Stomach smooth muscle (tissue), 2 donors: ENCODE measurements around the gene SIN3B.

Source experiments
- H3K27ac ChIP-seq: one replicate; pipeline ENCODE4 v1.7.0; 2013; ENCODE audit warnings: mild to moderate bottlenecking, low read length, inconsistent platforms
- H3K27me3 ChIP-seq, 2 donors: one replicate each; pipeline ENCODE4 v1.7.0; 2013; ENCODE audit warnings: low read length in 2 of 2; ENCODE audit not compliant: insufficient read depth in 2 of 2, control insufficient read depth in 1 of 2
- H3K36me3 ChIP-seq, 2 donors: one replicate each; pipeline ENCODE4 v1.7.0; 2013; ENCODE audit warnings: low read length in 2 of 2; ENCODE audit not compliant: control insufficient read depth in 2 of 2, insufficient read depth in 2 of 2
- H3K4me1 ChIP-seq: one replicate; pipeline ENCODE4 v1.7.0; 2013; ENCODE audit warnings: low read length; ENCODE audit not compliant: control insufficient read depth, insufficient read depth
- H3K4me3 ChIP-seq, 2 donors: one replicate each; pipeline ENCODE4 v1.7.0; 2013; ENCODE audit warnings: low read length in 2 of 2
- H3K9ac ChIP-seq, 2 donors: one replicate each; pipeline ENCODE4 v1.7.0; 2013; ENCODE audit warnings: low read length in 2 of 2, mild to moderate bottlenecking in 1 of 2
- H3K9me3 ChIP-seq, 2 donors: one replicate each; pipeline ENCODE4 v1.7.0; 2013; ENCODE audit warnings: low read length in 2 of 2; ENCODE audit not compliant: control insufficient read depth in 2 of 2
- donor health status: healthy.
- donor health status: Pancreatic carcinoma.

SIN3B gene

DNA sequence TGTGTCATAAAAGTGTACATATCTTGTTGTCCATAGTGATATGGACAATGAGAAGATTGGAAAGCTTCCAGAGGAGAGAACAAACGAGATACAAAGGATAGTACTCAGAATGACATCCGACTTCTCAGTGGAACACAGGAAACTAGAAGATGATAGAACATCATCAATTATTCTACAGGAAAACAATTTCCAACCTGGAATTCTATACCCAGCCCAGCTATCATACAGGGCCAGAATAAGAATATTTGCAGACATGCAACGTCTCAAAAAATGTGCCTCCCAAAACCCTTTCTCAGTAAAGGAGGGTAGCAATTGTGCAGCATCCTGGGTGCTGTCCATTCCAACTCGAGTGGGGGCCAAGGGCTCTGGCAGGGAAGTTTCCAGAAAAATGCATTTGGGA, 83.6 kb downstream of the SIN3B start:
- H3K27me3 ChIP-seq, result no peaks in the 10 kb centered on the region
- H3K27ac ChIP-seq, result no peak overlapping the region
- H3K9ac ChIP-seq, result no peak overlapping the region
- no peaks in the 10 kb centered on the region for H3K4me1 ChIP-seq
- peaks cover 7 to 33% of the 10 kb centered on the region in 2 donors for H3K9me3 ChIP-seq
- no peaks in the 10 kb centered on the region for H3K36me3 ChIP-seq
- no peak overlapping the region for H3K4me3 ChIP-seq

DNA sequence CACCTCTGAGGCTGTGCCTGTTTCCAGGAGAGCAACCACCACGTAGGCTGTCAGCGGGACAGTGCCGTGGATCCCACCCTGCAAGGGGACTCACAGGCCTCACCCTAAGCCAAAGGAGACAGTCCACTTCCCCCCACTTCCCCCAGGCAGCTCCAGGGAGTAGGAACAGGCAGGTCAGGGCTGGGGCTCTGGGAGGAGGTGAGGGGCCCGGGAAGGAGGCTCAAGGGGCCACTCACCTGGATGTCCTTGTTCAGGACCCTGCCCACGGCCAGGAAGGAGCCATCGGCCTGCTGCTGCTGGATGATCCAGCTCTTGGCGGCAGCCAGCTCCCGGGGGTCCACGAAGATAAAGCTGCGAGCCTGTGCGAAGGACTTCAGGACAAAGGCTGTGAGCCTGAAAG, 85.2 kb downstream of the SIN3B start:
- H3K36me3 ChIP-seq, result no peaks in the 10 kb centered on the region
- H3K27ac ChIP-seq, result no peak overlapping the region
- no peaks in the 10 kb centered on the region for H3K4me1 ChIP-seq
- H3K9me3 ChIP-seq, result peaks cover 11 to 35% of the 10 kb centered on the region in 2 donors
- no peak overlapping the region for H3K4me3 ChIP-seq
- no peak overlapping the region for H3K9ac ChIP-seq
- H3K27me3 ChIP-seq, result no peaks in the 10 kb centered on the region

DNA sequence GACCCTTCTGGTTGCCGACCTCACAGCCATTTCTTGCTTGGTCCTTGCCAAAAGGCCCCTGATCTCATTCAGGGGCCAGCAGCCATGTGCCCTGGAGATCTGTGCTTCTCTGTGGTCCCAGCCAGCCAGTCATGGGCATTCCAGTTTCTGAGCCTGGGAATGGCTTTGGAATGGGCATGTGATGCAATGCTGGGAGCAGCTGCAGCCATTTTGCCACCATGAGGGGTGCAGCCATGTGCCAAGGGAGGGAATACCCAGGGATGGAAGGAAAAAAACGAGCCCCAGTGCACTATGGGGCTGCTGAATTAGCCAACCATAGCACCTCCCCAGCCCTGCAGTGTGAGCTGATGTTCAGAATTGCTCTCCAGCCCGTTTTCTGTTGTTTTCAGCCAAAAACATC, 85.9 kb downstream of the SIN3B start:
- Histone ChIP-seq H3K9me3 (peaks cover 15 to 40% of the 10 kb centered on the region in 2 donors), H3K27me3 (no peaks in the 10 kb centered on the region), H3K4me3 (no peak overlapping the region), H3K27ac (no peak overlapping the region), H3K4me1 (no peaks in the 10 kb centered on the region), H3K36me3 (no peaks in the 10 kb centered on the region), H3K9ac (no peak overlapping the region)

DNA sequence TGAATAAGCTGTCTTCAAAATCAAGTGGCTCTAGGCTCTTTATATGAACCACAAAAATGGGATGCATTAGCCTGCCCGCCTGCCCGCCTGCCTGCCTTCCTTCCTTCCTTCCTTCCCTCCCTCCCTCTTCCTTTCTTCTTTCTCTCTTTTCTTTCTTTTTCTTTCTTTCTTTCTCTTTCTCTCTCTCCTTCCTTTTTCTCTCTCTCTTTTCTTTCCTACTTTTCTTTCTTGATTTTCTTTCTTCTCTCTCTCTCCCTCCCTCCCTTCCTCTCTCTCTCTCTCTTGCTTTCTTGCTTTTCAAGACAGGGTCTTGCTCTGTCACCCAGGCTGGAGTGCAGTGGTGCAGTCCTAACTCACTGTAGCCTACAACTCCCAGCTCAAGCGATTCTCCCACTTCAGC, 86.5 kb downstream of the SIN3B start:
- Histone ChIP-seq H3K4me3 (no peak overlapping the region), H3K27ac (no peak overlapping the region), H3K9me3 (peaks cover 15 to 40% of the 10 kb centered on the region in 2 donors), H3K9ac (no peak overlapping the region), H3K4me1 (no peaks in the 10 kb centered on the region), H3K27me3 (no peaks in the 10 kb centered on the region), H3K36me3 (no peaks in the 10 kb centered on the region)

DNA sequence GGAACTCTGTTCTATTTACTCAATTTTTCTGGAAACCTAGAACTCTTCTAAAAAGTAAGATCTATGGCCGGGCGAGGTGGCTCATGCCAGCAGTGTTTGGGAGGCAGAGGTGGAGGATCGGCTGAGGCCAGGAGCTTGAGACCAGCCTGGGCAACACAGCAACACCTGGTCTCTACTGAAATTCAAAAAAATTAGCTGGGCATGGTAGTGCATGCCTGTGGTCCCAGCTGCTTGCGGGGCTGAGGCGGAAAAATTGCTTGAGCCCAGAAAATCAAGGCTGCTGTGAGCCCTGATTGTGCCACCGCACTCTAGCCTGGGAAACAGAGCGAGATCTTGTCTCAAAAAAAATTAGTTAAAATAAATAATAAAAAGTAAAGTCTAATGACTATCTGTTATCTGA, 88.2 kb downstream of the SIN3B start:
- H3K4me3 ChIP-seq, result no peak overlapping the region
- H3K9ac ChIP-seq, result no peak overlapping the region
- peaks cover 15 to 37% of the 10 kb centered on the region in 2 donors for H3K9me3 ChIP-seq
- H3K27me3 ChIP-seq, result no peaks in the 10 kb centered on the region
- H3K27ac ChIP-seq, result no peak overlapping the region
- no peaks in the 10 kb centered on the region for H3K4me1 ChIP-seq
- H3K36me3 ChIP-seq, result no peaks in the 10 kb centered on the region

DNA sequence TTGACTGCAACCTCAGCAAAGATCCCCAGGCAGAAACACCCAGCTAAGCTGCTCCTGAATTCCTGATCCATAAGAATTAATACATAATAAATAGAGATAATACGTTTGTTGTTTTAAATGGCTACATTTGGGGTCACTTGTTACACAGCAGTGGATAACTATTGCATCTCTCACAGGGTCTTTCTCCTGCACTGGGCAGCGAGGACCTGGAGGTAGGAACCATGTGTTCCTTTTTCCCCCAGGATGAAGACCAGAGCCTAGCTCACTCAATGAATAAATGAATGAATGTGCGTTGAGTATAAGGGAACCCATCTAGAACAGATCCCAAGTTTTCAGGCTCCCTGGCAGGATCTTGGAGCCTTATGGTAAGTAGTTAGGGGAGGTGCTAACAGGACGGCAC, 90.3 kb downstream of the SIN3B start:
- Histone ChIP-seq H3K4me3 (no peak overlapping the region), H3K27ac (no peak overlapping the region), H3K27me3 (no peaks in the 10 kb centered on the region), H3K36me3 (no peaks in the 10 kb centered on the region), H3K4me1 (no peaks in the 10 kb centered on the region), H3K9me3 (peaks cover 8 to 19% of the 10 kb centered on the region in 2 donors), H3K9ac (no peak overlapping the region)

DNA sequence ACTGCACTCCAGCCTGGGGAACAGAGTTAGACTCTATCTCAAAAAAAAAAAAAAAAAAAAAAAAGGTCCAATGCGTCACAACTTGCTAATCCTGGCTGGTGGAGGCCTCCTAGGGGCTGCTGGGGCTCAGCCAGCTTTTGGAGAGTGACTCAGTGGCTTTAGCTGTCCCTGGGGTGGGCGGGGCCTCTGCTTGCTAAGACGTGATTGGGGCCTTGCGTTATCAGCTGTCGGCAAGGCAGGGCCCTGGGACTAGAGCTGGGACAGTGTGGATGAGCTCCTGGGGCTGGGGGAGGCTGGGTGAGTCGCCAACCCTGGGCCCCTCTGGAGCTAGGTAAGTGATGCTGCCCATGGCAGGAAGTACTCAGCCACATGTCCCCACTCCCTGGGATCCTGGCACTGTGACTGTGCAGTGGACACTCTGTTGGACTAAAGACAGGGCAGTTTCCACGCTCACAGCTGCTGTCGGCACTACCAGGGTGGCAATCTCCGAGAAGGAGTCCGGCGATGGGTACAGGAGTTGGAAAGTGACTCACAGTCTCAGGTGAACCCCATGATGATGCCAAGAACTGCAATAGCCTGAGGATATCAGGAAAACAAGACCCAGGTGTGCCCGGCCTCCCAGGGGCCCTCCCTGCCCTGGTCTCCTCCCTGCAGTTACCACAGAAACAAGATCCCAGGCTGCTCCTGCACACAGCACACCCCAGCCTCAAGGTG, 91.8 kb downstream of the SIN3B start:
- Histone ChIP-seq H3K27me3 (no peaks in the 10 kb centered on the region), H3K4me3 (no peak overlapping the region), H3K4me1 (no peaks in the 10 kb centered on the region), H3K9me3 (peaks cover 8 to 16% of the 10 kb centered on the region in 2 donors), H3K9ac (no peak overlapping the region), H3K36me3 (no peaks in the 10 kb centered on the region), H3K27ac (no peak overlapping the region)

DNA sequence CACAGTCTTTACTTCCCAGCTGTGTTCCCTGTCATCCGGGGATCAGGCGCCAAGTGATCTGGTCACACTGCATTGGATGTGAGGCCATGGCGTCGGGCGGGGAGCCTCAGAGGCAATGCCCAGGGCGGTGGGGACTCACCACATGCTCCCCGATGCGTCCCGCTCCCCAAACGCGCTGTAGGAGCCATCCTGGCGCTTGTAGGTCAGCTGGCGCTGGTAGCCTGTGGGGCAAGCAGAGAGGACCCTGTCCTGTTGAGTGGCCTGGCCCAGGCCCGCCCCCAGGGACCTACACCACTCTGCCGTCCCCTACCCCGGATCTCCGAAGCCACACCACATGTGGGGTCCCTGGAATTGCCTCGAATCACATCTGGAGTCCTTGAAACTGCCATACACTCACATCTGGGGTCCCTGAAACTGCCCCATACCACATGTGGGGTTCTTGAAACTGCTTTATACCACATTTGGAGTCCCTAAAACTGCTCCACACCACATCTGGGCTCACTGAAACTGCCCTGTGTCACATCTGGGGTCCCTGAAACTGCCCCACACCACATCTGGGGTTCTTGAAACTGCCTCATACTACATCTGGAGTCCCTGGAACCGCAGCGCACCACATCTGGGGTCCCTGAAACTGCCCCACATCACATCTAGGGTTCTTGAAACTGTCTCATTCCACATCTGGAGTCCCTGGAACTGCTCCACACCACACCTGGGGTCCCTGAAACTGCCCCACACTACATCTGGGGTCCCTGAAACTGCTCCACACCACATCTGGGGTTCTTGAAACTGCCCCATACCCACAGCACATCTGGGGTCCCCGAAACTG, 92.8 kb downstream of the SIN3B start:
- no peak overlapping the region for H3K9ac ChIP-seq
- H3K4me1 ChIP-seq, result no peaks in the 10 kb centered on the region
- no peaks in the 10 kb centered on the region for H3K27me3 ChIP-seq
- H3K36me3 ChIP-seq, result no peaks in the 10 kb centered on the region
- H3K4me3 ChIP-seq, result no peak overlapping the region
- H3K27ac ChIP-seq, result no peak overlapping the region
- H3K9me3 ChIP-seq, result peaks cover 8 to 16% of the 10 kb centered on the region in 2 donors

DNA sequence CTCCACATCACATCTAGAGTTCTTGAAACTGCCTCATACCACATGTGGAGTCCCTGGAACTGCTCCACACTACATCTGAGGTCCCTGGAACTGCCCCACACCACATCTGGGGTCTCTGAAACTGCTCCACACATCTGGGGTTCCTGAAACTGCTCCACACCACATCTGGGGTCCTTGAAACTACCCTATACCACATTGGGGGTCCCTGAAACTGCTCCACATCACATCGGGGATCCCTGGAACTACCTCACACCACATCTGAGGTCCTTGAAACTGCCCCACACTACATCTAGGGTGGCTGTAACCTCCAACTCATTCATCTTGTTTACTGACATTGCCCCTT, 93.4 kb downstream of the SIN3B start:
- Histone ChIP-seq H3K27me3 (no peaks in the 10 kb centered on the region), H3K9ac (no peak overlapping the region), H3K4me3 (no peak overlapping the region), H3K9me3 (peaks cover 8 to 16% of the 10 kb centered on the region in 2 donors), H3K4me1 (no peaks in the 10 kb centered on the region), H3K27ac (no peak overlapping the region), H3K36me3 (no peaks in the 10 kb centered on the region)

DNA sequence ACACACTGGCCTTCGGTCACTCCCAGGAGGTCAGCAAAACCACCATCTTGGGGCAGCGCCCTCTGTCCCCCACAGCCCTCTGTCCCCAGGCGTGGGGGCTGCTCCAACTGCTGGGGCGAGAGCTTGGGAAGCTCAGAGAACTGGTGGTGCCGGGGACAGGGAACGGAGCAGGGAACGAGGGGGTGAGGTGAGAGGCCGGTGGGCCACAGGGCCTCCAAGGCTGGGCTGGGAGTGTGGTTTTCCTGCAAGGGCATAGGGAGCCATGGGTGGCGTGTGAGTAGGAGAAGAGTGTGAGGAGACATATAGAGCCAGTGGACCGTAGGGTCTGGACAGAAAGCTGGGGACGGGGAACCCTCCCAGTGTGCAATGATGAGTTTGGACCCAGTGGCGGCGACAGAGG, 93.8 kb downstream of the SIN3B start:
- Histone ChIP-seq H3K36me3 (no peaks in the 10 kb centered on the region), H3K9ac (no peak overlapping the region), H3K4me3 (no peak overlapping the region), H3K27me3 (no peaks in the 10 kb centered on the region), H3K27ac (no peak overlapping the region), H3K9me3 (peaks cover 8 to 16% of the 10 kb centered on the region in 2 donors), H3K4me1 (no peaks in the 10 kb centered on the region)

DNA sequence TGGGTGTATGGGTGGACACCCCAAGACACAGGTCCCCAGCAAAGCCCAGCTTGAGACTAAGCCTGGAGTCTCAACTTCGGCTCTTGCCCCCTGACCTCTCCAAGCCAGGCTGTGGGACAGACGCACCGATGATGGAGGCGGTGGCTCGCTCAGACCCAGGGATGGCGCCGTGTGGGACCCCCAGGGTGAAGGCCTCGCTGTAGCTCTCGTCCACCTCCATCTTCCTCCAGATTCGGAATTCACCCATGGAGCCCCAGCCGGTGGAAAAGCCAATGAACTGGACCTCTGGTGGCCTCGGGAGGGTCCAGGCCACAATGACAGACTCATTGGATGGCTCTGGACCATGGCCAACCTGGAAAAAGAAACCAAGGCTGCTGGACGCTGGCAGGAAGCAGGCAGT, 98.7 kb downstream of the SIN3B start:
- Histone ChIP-seq H3K27me3 (no peaks in the 10 kb centered on the region), H3K4me3 (no peak overlapping the region), H3K27ac (no peak overlapping the region), H3K9me3 (peaks cover 0 to 11% of the 10 kb centered on the region in 2 donors), H3K36me3 (no peaks in the 10 kb centered on the region), H3K4me1 (no peaks in the 10 kb centered on the region), H3K9ac (no peak overlapping the region)
